Measurements from ENCODE around the gene CNOT8. TPM values are rescaled to one million over a fixed set of nuclear protein-coding genes. Genes with fewer than 3 reads are reported as not detected.

Gene CNOT8
- total RNA-seq = 62.1 TPM

GRCh38 chr5:154858297-154858971 is at the start of gene CNOT8:
CNOT8 (plus strand) TSS chr5:154858627; CDS start chr5:154863279, 4,652 bp downstream.
- H3K9me3 ChIP-seq = no peaks in the 10 kb centered on the region
- peak within 1 kb of the TSS; percentile 98 for H3K27ac ChIP-seq
- DNase-seq (ENCODE audit: extremely low spot score in 2 of 2) = no peak
- peaks cover 50% of the 10 kb centered on the region for H3K4me1 ChIP-seq
- H3K36me3 ChIP-seq = no peaks in the 10 kb centered on the region
- TF ChIP-seq CTCF (IDR thresholded peaks at IDR 0.05) (no peak), POLR2AphosphoS5 (IDR thresholded peaks at IDR 0.05; ENCODE audit: insufficient read depth in 1 of 2, low read depth in 1 of 2) (peak; percentile 62 to 93), POLR2A (IDR thresholded peaks at IDR 0.05) (peak; percentile 28 to 89)
- H3K4me3 ChIP-seq = peak within 1 kb of the TSS; percentile 79 to 86
- intact Hi-C loops (cut with DNase I) = no loop called here
- no peaks in the 10 kb centered on the region for H3K27me3 ChIP-seq

- no peak for DNase-seq (ENCODE audit: extremely low spot score in 2 of 2)
- H3K36me3 ChIP-seq = peaks cover 0 to 88% of the 10 kb centered on the region in 2 donors
- no peaks in the 10 kb centered on the region for H3K27me3 ChIP-seq
- H3K4me1 ChIP-seq = no peaks in the 10 kb centered on the region
- TF ChIP-seq POLR2AphosphoS5 (IDR thresholded peaks at IDR 0.05; ENCODE audit: insufficient read depth in 1 of 2, low read depth in 1 of 2) (no peak), CTCF (IDR thresholded peaks at IDR 0.05) (no peak), POLR2A (IDR thresholded peaks at IDR 0.05) (no peak)
- H3K4me3 ChIP-seq = no peak overlapping the region
- H3K27ac ChIP-seq = no peak overlapping the region
- intact Hi-C loops (cut with DNase I) = loop anchor here (5.0 kb wide), 1 partner anchor 144 kb away; no protein-coding TSS in a partner anchor
- no peaks in the 10 kb centered on the region for H3K9me3 ChIP-seq
These were observed 47.2 kb upstream of the CNOT8 start for GRCh38 chr5:154811239-154811638.

GRCh38 chr5:154811653-154812465 is 46.6 kb upstream of the CNOT8 start:
- no peak overlapping the region for H3K4me3 ChIP-seq
- intact Hi-C loops (cut with DNase I) = loop anchor here (5.0 kb wide), 1 partner anchor 145 kb away; no protein-coding TSS in a partner anchor
- H3K27me3 ChIP-seq = no peaks in the 10 kb centered on the region
- TF ChIP-seq POLR2A (IDR thresholded peaks at IDR 0.05) (no peak), CTCF (IDR thresholded peaks at IDR 0.05) (peak; percentile 57 to 85 (median 72))
- no peak for DNase-seq (ENCODE audit: extremely low spot score in 2 of 2)
- H3K9me3 ChIP-seq = no peaks in the 10 kb centered on the region
- peaks cover 0 to 88% of the 10 kb centered on the region in 2 donors for H3K36me3 ChIP-seq
- no peak overlapping the region for H3K27ac ChIP-seq
- no peaks in the 10 kb centered on the region for H3K4me1 ChIP-seq

GRCh38 chr5:154813158-154813557 is 45.3 kb upstream of the CNOT8 start:
- H3K4me1 ChIP-seq = no peaks in the 10 kb centered on the region
- peaks cover 0 to 88% of the 10 kb centered on the region in 2 donors for H3K36me3 ChIP-seq
- intact Hi-C loops (cut with DNase I) = loop anchor here (5.0 kb wide), 1 partner anchor 146 kb away; no protein-coding TSS in a partner anchor
- no peaks in the 10 kb centered on the region for H3K9me3 ChIP-seq
- no peaks in the 10 kb centered on the region for H3K27me3 ChIP-seq
- no peak overlapping the region for H3K27ac ChIP-seq
- no peak for TF ChIP-seq POLR2AphosphoS5 (IDR thresholded peaks at IDR 0.05; ENCODE audit: insufficient read depth in 1 of 2, low read depth in 1 of 2)
- TF ChIP-seq CTCF (IDR thresholded peaks at IDR 0.05) = no peak
- no peak for TF ChIP-seq POLR2A (IDR thresholded peaks at IDR 0.05)
- DNase-seq (ENCODE audit: extremely low spot score in 2 of 2) = no peak
- no peak overlapping the region for H3K4me3 ChIP-seq
